Measurements from ENCODE around the gene FAM229A.
A peak's percentile ranks its signal among the peaks of the same experiment; 100 is the strongest.

FAM229A gene

GRCh38 chr1:32346532-32347157 lies 15.6 kb downstream of the FAM229A start:
- DNase-seq (ENCODE audit: low spot score): no peak

- DNase-seq (ENCODE audit: low spot score): no peak
Measured at GRCh38 chr1:32345289-32345827, 16.9 kb downstream of the FAM229A start.

- no peak for DNase-seq (ENCODE audit: low spot score)
Measured at GRCh38 chr1:32342704-32343103, 19.6 kb downstream of the FAM229A start.

DNA sequence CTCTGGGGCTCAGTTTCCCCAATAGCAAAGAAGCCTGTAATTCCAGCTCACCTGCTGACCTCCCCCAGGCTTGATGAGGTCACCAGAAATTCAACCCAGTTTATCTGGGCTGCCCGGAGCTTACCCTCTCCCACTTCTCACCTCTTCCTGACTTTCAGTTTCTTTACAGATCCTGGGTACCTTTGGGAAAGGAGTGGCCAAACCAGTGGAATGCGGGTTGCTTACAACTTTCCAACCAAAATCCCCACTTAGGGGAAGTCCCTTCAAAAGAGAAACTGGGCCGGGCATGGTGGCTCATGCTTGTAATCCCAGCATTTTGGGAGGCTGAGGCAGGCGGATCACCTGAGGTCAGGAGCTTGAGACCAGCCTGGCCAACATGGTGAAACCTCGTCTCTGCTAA lies 20.3 kb downstream of the FAM229A start:
- DNase-seq (ENCODE audit: low spot score): no peak

DNA sequence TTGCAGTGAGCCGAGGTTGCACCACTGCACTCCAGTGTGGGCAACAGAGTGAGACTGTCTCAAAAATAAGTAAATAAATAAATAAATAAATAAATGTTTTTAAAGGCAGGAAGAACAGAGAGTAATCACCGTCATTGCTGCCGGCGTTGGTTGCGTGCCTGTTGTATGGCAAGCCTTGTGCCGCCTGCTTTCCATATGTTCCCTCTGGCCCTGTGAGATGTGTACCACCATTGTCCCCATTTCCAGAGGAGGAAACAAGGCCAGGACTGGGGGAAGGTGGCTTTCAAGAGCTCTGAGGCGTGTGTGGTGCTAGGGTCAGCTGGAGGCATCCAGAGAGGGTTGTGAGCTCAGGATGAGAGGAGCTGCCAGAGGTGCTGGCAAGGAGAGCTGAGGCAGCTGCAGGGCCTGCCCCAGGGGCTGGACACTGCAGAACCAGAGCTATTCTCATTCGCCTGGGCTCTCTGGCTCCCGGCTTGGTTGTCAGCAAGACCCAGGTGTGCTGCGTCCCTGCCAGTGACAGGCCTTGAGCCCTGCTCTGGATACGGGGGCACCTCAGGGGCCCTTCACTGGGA lies 21.0 kb downstream of the FAM229A start:
- no peak for DNase-seq (ENCODE audit: low spot score)

GRCh38 chr1:32339363-32339978 lies 22.8 kb downstream of the FAM229A start:
- no peak for DNase-seq (ENCODE audit: low spot score)

DNA sequence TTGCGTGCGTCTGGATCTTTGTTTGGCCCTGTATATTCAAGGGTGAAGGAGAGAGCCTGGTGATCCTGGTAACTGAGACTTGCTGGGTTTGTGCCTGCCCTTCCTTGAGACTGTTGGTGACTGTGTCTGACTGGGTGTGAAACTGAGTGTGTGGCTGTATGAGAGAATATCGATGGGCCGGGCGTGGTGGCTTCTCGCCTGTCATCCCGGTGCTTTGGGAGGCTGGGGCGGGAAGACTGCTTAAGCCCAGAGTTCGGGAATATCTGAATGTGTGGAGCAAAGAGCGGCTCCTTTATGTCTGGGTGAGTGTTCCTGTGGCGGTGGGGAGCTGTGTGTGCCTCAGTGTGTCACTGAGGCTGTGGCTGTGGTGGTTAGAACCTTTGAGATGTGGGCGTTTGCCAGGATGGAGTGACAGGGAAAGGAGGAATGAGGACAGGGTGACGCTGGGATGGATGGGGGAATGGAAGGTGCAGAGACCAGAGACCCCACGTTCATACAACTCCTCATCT lies 23.6 kb downstream of the FAM229A start:
- no peak for DNase-seq (ENCODE audit: low spot score)

- DNase-seq (ENCODE audit: low spot score): no peak
Measured at GRCh38 chr1:32337855-32338636, 24.2 kb downstream of the FAM229A start.

DNA sequence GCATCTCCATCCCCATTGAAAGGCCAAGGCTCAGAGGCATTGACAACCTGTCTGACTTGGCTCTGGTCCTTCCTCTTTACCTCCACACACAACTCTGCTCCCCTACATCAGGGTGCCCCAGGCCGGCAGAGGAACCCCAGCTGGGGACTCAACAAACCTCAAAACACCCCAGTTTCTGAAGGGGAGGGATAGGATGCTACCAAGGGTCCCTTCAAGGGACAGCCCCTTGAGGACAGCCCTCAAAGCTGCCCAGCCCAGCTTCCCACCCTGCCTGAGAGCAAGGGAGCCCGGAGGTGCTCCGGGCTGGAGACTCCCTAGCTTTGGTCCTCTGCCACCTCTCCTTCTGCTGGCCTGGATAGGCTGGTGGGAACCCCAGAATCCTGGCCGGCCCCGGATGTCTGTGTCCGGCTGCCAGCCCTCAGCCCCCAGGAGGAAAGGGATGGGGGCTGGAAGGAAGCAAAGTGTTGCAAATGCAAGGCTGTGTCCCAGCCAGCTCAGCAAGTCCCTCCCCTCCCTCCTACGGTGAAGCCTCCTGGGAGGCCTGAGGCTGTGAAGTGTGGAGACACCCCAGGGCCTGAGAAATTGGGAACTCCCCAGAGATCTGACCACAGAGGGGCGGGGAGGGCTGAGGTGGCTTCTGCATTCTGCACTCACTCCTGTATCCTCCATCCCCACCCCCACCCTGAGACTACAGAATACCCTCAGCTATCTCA lies 25.2 kb downstream of the FAM229A start:
- DNase-seq (ENCODE audit: low spot score): peak; percentile 56

DNA sequence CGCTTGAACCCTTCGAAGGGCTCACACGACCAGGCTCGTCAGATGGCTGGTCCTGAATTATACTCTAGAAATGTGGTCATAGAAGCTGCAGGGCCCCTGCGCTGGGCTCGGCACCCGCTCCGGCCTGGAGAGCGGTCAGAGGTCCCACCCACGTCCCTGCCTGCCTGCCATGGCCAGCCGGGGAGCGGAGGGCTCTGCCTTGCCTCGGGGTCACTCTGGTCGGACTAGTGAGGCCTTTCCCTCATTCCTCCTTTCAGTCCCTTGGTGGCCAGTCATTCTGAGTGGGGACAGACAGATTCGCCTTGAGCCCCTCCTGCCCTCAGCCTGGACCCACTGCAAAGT lies 25.7 kb downstream of the FAM229A start:
- DNase-seq (ENCODE audit: low spot score): no peak

DNA sequence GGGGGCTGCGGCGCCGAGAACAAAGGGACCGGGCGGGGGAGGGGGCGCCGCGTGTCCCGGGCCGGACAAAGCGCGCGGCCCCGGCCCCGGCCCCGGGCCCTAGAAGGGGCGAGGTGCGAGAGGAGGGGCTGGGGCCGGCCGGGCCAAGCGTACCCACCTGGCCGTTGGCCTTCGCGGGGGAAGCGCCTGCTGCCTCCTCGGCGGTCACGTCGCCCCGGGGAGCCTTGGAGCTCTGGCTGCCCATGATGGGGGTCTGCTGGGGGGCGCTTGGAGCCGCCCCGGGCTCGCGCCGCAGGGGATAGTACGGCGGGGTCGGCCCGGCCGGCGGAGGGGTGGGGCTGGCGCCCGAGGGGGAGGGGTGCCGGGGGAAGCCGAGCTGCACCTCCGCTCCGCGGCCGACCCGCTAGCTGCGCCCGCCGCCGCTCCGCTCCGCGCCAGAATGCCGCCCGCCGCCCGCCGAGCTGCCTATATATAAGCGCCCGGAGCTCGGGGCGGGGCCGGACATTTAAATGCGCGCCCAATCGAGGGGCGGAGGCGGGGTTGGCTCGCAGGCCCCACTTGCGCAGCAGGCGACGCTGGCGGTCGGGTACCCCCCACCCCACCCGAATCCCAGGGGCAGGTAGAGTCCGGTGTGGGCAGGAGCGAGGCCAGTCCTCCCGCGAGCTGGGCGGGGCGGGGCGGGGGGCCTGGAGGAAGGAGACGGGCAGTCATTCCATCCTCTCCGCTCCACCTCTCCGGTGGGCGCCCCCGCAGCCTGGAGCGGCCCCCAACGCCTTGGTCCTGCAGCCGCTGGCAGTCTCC lies 26.3 kb downstream of the FAM229A start, which contains the start of gene MARCKSL1:
MARCKSL1 (minus strand) TSS at position 444 of the 801 bp plus-strand sequence; CDS start at position 244, 200 bp downstream.
- DNase-seq (ENCODE audit: low spot score): peak; percentile 89

DNA sequence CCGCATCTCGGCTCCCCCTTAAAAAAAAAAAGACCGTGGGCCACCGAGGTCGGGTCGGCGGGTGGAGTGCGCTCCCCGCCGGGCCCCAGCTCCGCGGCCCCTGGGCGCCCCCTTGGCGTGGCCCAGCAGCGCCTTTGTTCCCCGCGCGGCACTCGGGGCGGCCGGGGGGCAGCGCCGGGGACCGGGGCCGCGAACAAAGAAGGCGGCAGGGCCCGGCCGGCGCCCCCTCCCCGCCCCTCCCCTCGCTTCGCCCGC lies 26.8 kb downstream of the FAM229A start:
- DNase-seq (ENCODE audit: low spot score): no peak

- DNase-seq (ENCODE audit: low spot score): peak; percentile 86
Measured at GRCh38 chr1:32334864-32335534, 27.3 kb downstream of the FAM229A start.

GRCh38 chr1:32334274-32334861 lies 27.9 kb downstream of the FAM229A start:
- DNase-seq (ENCODE audit: low spot score): no peak

- no peak for DNase-seq (ENCODE audit: low spot score)
Measured at GRCh38 chr1:32333251-32333963, 28.9 kb downstream of the FAM229A start.

DNA sequence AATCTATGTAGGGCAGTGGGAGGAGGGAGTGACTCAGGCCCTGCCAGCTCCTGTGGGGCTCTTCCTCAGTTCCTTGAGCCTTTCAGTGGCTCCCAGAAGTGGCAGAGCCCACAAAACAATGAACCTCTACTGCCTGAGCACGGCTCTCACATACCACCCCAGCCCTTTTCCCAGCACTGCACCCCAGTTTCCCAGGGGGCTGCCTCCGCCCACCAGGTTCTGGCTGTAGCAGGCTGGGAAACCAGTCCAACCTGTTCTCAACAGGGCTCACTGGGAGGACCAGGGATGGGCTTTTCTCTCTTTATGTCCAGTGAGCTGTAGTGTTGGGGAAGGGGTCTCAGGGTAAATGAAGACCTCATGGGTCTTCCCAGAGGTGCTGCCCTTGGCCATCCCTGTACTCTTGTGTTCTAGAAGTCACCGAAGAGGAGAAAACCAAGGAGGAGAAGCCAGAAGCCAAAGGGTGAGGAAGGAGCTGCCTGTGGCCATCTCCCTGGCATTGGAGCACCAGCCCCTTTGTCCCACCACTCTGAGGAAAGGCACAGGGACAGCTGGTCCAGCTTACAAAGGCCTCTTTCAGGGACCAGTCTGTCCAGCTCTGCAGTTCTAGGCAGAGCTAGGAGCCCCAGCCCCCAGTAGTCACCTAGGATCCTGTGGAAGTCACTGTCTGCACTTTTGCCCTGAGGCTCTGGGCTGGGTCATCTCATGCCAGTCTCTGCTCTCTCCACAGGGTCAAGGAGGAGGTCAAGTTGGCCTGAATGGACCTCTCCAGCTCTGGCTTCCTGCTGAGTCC lies 29.8 kb downstream of the FAM229A start:
- DNase-seq (ENCODE audit: low spot score): no peak

DNA sequence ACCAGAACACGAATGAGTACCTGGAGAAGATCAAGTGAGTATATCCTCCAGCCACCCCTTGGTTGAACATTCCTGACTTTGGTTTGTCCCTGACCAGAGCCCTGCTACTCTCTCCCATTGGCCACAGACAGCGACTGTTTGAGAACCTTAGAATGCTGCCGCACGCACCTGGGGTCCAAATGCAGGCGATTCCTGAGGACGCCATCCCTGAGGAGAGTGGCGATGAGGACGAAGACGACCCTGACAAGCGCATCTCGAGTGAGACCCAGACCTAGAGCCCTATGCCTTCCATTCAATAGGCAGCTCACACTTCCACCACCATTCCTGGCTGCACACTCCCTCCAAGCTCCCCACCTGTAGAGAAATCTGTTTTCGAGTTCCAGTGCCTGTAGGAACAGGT lies 30.7 kb downstream of the FAM229A start:
- DNase-seq (ENCODE audit: low spot score): no peak

GRCh38 chr1:32330558-32331151 lies 31.6 kb downstream of the FAM229A start:
- DNase-seq (ENCODE audit: low spot score): no peak

Measured in GM03348 (cell line).